ENCODE results near the gene SDHAF2.

DNA sequence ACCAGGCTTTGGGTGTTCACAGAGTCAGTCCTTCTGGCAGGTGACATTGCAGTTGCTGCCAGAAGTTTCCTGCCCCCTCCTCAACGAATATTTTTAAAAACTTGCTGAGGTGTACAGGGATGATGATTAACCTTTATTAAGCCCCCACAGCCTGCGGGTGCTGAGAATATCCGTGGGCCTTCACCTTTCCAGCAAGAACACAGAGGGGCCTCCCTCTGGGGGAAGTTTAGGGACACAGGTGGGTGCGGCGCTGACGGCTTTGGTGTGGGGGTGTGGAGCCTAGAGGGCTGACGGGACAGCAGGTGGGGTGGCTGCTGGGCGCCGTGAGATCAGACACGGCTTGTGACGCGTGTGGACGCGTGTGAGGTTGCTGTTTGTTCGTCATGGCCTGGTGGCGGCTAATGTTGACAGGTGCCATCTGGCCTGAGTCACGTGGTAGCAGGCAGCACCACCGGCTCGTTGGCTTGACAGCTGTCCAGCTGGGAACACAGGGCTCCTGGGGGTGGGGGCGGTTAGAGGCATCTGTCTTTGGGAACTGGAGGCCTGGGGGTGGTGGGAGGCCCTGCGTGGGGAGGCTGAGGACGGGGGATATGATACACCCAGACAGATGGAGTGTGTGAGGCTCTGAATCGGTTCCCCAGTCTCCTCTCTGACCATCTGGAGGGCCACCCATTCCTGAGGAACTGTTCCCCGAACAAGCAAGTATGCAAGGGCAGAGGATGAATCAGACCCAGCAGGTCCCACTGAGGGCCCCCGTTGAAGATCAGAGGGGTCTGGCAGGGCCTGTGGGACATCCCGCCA, 66.1 kb downstream of the SDHAF2 start:
- no peak for TF ChIP-seq CTCF (conservative IDR thresholded peaks at IDR 0.05; ENCODE audit: low read depth, low read length)
- no peak for TF ChIP-seq NFE2L2 (IDR thresholded peaks at IDR 0.05; ENCODE audit: low read depth, low read length)
- TF ChIP-seq CHD1 (IDR thresholded peaks at IDR 0.05; ENCODE audit: low read depth, low read length): no peak
- TF ChIP-seq POLR2A (IDR thresholded peaks at IDR 0.05; ENCODE audit: low read depth, low read length): no peak
- no peak for TF ChIP-seq RAD21 (IDR thresholded peaks at IDR 0.05; ENCODE audit: low read length)
- no peak for TF ChIP-seq ELK1 (IDR thresholded peaks at IDR 0.05; ENCODE audit: borderline replicate concordance, low read depth, low read length)
- TF ChIP-seq MXI1 (IDR thresholded peaks at IDR 0.05; ENCODE audit: borderline replicate concordance, low read depth, low read length): no peak
